ENCODE measurements around the gene GPATCH1.

- TF ChIP-seq POLR2A (IDR thresholded peaks at IDR 0.05; ENCODE audit: low read length) (no peak), GATA1 (IDR thresholded peaks at IDR 0.05; ENCODE audit: low read depth, low read length) (no peak)
Measured at GRCh38 chr19:33174186-33174585, 93.2 kb downstream of the GPATCH1 start.

Measured in erythroblast (primary cell).